H1 (cell line): ENCODE measurements around the gene MS4A6A.

Experiments
- BRCA1 ChIP-seq: IDR thresholded peaks from 2 replicates; pipeline ENCODE4 v1.6.1; 2012; ENCODE audit warnings: low read depth, low read length, improper control_type of control experiment
- CREB1 ChIP-seq: IDR thresholded peaks from 2 replicates; pipeline ENCODE4 v1.6.1; 2012; ENCODE audit warnings: inconsistent platforms
- EP300 ChIP-seq, 2 experiments: IDR thresholded peaks; 1 replicate in 1 of 2; 2 replicates in 1 of 2; pipeline ENCODE4 v1.6.1; 2011 to 2012; ENCODE audit warnings: low read depth in 2 of 2, low read length in 2 of 2, mild to moderate bottlenecking in 2 of 2, borderline replicate concordance in 1 of 2, inconsistent platforms in 1 of 2, moderate library complexity in 1 of 2
- HDAC6 ChIP-seq: IDR thresholded peaks from one replicate; pipeline ENCODE4 v1.7.1; 2012; ENCODE audit warnings: low read depth, mild to moderate bottlenecking, inconsistent platforms, low read length, moderate library complexity
- POLR2AphosphoS5 ChIP-seq: IDR thresholded peaks from 2 replicates; pipeline ENCODE4 v1.6.1; 2011; ENCODE audit warnings: low read depth, low read length
- TF ChIP-seq, protein P1 (sequence below), 3 experiments: IDR thresholded peaks; 1 replicate in 2 of 3; 2 replicates in 1 of 3; pipeline versions ENCODE4 v1.5.1 to v1.6.1; 2011; ENCODE audit warnings: low read length in 3 of 3, mild to moderate bottlenecking in 3 of 3, inconsistent platforms in 2 of 3, low read depth in 1 of 3, moderate library complexity in 1 of 3; ENCODE audit not compliant: insufficient read depth in 1 of 3; ENCODE audit errors: control extremely low read depth in 1 of 3

GRCh38 chr11:60204922-60205321 lies 22.0 kb upstream of the MS4A6A start:
- TF ChIP-seq EP300 (IDR thresholded peaks at IDR 0.05; ENCODE audit: borderline replicate concordance in 1 of 2, low read depth in 2 of 2, low read length in 2 of 2) (no peak), BRCA1 (no peak), HDAC6 (no peak), POLR2AphosphoS5 (no peak), CREB1 (no peak)
- TF ChIP-seq, protein P1, sequence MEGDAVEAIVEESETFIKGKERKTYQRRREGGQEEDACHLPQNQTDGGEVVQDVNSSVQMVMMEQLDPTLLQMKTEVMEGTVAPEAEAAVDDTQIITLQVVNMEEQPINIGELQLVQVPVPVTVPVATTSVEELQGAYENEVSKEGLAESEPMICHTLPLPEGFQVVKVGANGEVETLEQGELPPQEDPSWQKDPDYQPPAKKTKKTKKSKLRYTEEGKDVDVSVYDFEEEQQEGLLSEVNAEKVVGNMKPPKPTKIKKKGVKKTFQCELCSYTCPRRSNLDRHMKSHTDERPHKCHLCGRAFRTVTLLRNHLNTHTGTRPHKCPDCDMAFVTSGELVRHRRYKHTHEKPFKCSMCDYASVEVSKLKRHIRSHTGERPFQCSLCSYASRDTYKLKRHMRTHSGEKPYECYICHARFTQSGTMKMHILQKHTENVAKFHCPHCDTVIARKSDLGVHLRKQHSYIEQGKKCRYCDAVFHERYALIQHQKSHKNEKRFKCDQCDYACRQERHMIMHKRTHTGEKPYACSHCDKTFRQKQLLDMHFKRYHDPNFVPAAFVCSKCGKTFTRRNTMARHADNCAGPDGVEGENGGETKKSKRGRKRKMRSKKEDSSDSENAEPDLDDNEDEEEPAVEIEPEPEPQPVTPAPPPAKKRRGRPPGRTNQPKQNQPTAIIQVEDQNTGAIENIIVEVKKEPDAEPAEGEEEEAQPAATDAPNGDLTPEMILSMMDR (IDR thresholded peaks at IDR 0.05; ENCODE audit: control extremely low read depth in 1 of 3, insufficient read depth in 1 of 3, low read depth in 1 of 3, low read length in 3 of 3), result no peak
